ENCODE results near the gene CCR2.

DNA sequence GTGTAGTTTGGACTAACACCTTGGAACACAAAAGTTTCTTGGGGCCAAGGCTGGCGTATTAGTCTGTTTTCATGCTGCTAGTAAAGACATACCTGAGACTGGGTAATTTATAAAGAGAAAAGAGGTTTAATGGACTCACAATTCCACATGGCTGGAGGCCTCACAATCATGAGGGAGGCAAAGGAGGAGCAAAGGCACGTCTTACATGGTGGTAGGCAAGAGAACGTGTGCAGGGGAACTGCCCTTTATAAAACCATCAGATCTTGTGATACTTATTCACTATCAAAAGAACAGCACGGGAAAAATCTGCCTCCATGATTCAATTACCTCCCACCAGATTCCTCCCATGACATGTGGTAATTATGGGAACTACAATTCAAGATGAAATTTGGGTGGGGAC, 9.4 kb upstream of the CCR2 start:
- TF ChIP-seq CTCF (IDR thresholded peaks at IDR 0.05; ENCODE audit: low read depth, low read length) (no peak), POLR2A (IDR thresholded peaks at IDR 0.05; ENCODE audit: extremely low read depth, insufficient read length) (no peak), MYC (IDR thresholded peaks at IDR 0.05; ENCODE audit: low read depth, low read length) (no peak)
- TF ChIP-seq, protein P1, sequence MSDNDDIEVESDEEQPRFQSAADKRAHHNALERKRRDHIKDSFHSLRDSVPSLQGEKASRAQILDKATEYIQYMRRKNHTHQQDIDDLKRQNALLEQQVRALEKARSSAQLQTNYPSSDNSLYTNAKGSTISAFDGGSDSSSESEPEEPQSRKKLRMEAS (IDR thresholded peaks at IDR 0.05; ENCODE audit: low read depth, low read length), result no peak
